ENCODE measurements around the gene KHDRBS1. TPM values are rescaled to one million over a fixed set of nuclear protein-coding genes. Genes with fewer than 3 reads are reported as not detected.

The KHDRBS1 gene, protein sequence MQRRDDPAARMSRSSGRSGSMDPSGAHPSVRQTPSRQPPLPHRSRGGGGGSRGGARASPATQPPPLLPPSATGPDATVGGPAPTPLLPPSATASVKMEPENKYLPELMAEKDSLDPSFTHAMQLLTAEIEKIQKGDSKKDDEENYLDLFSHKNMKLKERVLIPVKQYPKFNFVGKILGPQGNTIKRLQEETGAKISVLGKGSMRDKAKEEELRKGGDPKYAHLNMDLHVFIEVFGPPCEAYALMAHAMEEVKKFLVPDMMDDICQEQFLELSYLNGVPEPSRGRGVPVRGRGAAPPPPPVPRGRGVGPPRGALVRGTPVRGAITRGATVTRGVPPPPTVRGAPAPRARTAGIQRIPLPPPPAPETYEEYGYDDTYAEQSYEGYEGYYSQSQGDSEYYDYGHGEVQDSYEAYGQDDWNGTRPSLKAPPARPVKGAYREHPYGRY
- total RNA-seq (99.0 and 101 TPM in 2 replicates), polyA plus RNA-seq (35.7 and 50.3 TPM in 2 replicates), polyA minus RNA-seq (60.0 and 63.4 TPM in 2 replicates)
- 58.5 TPM for total RNA-seq (2013)

DNA sequence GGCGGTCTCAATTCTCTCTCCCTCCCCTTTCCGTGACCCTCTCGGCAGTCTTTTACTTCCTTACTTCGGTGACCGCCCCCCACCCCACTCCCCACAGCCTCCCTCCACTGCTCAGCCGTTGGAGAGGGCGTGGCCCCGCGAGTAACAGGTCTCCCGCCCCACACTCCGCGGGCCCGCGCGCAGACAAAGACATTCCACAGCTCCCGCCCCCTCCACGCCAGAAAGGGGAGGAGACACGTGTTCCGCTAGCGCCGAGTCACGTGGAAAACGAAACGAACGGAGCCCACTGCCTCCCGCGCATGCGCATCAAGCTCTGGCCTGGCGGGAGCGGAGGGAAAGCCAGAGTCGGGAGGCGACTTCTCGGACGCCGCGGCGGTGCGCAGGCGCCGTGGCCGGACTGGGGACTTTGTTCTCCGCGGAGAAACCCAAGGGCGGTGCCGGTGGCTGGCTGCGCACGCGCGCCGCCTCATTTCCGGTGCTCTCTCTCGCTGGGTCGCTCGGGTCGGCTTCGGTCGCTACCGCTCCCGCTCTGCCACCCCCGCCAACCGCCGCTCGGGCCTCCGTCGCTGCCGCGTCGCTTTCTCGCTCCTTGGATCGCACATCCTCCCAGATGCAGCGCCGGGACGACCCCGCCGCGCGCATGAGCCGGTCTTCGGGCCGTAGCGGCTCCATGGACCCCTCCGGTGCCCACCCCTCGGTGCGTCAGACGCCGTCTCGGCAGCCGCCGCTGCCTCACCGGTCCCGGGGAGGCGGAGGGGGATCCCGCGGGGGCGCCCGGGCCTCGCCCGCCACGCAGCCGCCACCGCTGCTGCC is at the start of gene KHDRBS1:
Gene KHDRBS1 (plus strand): TSS at position 483 of the 813 bp plus-strand sequence. CDS start 128 bp downstream, at position 611.
- no peak for TF ChIP-seq EZH2 (IDR thresholded peaks at IDR 0.05; ENCODE audit: borderline replicate concordance, insufficient read depth, low read depth, low read length, poor library complexity, severe bottlenecking)
- TF ChIP-seq, protein P1, sequence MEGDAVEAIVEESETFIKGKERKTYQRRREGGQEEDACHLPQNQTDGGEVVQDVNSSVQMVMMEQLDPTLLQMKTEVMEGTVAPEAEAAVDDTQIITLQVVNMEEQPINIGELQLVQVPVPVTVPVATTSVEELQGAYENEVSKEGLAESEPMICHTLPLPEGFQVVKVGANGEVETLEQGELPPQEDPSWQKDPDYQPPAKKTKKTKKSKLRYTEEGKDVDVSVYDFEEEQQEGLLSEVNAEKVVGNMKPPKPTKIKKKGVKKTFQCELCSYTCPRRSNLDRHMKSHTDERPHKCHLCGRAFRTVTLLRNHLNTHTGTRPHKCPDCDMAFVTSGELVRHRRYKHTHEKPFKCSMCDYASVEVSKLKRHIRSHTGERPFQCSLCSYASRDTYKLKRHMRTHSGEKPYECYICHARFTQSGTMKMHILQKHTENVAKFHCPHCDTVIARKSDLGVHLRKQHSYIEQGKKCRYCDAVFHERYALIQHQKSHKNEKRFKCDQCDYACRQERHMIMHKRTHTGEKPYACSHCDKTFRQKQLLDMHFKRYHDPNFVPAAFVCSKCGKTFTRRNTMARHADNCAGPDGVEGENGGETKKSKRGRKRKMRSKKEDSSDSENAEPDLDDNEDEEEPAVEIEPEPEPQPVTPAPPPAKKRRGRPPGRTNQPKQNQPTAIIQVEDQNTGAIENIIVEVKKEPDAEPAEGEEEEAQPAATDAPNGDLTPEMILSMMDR (IDR thresholded peaks at IDR 0.05), result no peak
- peak; percentile 86 for ATAC-seq (ENCODE audit: low read depth)
- peak; percentile 99 for DNase-seq
- Mint-ChIP-seq H3K4me1 (peaks cover 31% of the 10 kb centered on the region), H3K9me3 (ENCODE audit: insufficient read depth) (no peaks in the 10 kb centered on the region), H3K27ac (peak within 1 kb of the TSS; percentile 99), H3K4me3 (peak within 1 kb of the TSS; percentile 99), H3K27me3 (no peaks in the 10 kb centered on the region)
- Histone ChIP-seq H3K4me2 (replicated peaks; ENCODE audit: low read depth, low read length, poor library complexity, severe bottlenecking) (peak within 1 kb of the TSS; percentile 89), H3K9ac (ENCODE audit: low read length) (peak within 1 kb of the TSS; percentile 96), H2AFZ (ENCODE audit: insufficient read depth, low read depth, low read length, poor library complexity, severe bottlenecking) (peak within 1 kb of the TSS; percentile 78), H3K27ac (ENCODE audit: low read length in 2 of 2) (peak within 1 kb of the TSS; percentile 89 to 96), H3K4me3 (ENCODE audit: control extremely low read depth in 1 of 5, extremely low read depth in 1 of 5, insufficient read depth in 1 of 5, low read depth in 2 of 5, low read length in 4 of 5) (peak within 1 kb of the TSS; percentile 60 to 96 (median 85)), H3K36me3 (replicated peaks in 1 of 2; ENCODE audit: control extremely low read depth in 1 of 2, control insufficient read depth in 1 of 2, extremely low read depth in 1 of 2, insufficient read depth in 2 of 2, low read length in 1 of 2) (no peaks in the 10 kb centered on the region), H3K4me1 (ENCODE audit: control insufficient read depth in 2 of 2, insufficient read depth in 2 of 2, low read length in 2 of 2) (peaks cover 20 to 33% of the 10 kb centered on the region in 2 donors), H3K79me2 (ENCODE audit: control insufficient read depth, insufficient read depth, low read length) (peaks cover 48% of the 10 kb centered on the region), H3K27me3 (replicated peaks in 1 of 4; ENCODE audit: control extremely low read depth in 1 of 4, control insufficient read depth in 3 of 4, insufficient read depth in 4 of 4, low read length in 3 of 4) (no peaks in the 10 kb centered on the region), H3K9me3 (ENCODE audit: control extremely low read depth in 1 of 3, control insufficient read depth in 2 of 3, insufficient read depth in 1 of 3, low read length in 2 of 3) (peaks cover 0 to 3% (median 0%) of the 10 kb centered on the region in 3 donors), H4K20me1 (ENCODE audit: control insufficient read depth, insufficient read depth, low read length, poor library complexity, severe bottlenecking) (peaks cover 24% of the 10 kb centered on the region)
- WGBS (ENCODE audit: insufficient coverage), result under 1% methylated on average over 100 of the region's 101 CpGs
- intact Hi-C loops (cut with micrococcal nuclease), result loop anchor here (1.0 to 5.0 kb wide), 8 partner anchors 59 to 639 kb away; partner anchors contain the start of genes BSDC1, PEF1, PTP4A2 and RBBP4
- ChIA-PET CTCF (interaction anchor here (0.7 to 1.7 kb wide), 4 partner anchors 8 to 60 kb away, joined by 3 to 5 read pairs (median 4); partner anchors contain the start of gene TMEM39B), POLR2A (interaction anchor here (0.6 to 2.1 kb wide), 9 partner anchors 10 to 985 kb away, joined by 3 to 24 read pairs (median 4); partner anchors contain the start of genes PTP4A2, RBBP4, TMEM39B and ZBTB8OS)

Measured in B cell (primary cell).